ENCODE measurements around the gene ABCA3.

ABCA3 gene

DNA sequence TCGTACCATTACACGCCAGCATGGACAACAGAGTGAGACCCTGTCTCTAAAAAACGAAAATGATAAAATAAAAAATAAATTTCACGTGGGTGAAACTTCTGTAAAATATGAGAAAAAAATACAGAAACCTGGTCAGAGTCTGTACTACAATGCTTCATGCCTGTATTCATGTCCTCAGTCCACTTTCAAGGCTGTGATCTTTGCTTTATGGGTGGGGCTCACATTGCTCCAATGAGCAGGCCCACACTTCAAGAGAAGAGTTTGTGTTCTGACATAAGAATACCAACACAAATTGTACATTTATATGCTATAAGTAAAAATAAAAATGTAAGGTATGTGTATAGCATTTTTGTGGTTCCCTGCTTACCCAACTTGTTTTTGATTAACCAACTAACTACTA lies 32.2 kb upstream of the ABCA3 start:
- TF ChIP-seq FOXP2 (optimal IDR thresholded peaks at IDR 0.05; ENCODE audit: borderline replicate concordance, extremely low read depth, extremely low read length, insufficient read depth) = no peak
- TF ChIP-seq POLR2AphosphoS5 (IDR thresholded peaks at IDR 0.05; ENCODE audit: low read depth, low read length) = no peak
- TF ChIP-seq SIN3A (IDR thresholded peaks at IDR 0.05; ENCODE audit: borderline replicate concordance, insufficient read depth, low read length) = no peak
- TF ChIP-seq TAF1 (IDR thresholded peaks at IDR 0.05; ENCODE audit: borderline replicate concordance, insufficient read depth, low read length) = no peak
- TF ChIP-seq, protein P1, sequence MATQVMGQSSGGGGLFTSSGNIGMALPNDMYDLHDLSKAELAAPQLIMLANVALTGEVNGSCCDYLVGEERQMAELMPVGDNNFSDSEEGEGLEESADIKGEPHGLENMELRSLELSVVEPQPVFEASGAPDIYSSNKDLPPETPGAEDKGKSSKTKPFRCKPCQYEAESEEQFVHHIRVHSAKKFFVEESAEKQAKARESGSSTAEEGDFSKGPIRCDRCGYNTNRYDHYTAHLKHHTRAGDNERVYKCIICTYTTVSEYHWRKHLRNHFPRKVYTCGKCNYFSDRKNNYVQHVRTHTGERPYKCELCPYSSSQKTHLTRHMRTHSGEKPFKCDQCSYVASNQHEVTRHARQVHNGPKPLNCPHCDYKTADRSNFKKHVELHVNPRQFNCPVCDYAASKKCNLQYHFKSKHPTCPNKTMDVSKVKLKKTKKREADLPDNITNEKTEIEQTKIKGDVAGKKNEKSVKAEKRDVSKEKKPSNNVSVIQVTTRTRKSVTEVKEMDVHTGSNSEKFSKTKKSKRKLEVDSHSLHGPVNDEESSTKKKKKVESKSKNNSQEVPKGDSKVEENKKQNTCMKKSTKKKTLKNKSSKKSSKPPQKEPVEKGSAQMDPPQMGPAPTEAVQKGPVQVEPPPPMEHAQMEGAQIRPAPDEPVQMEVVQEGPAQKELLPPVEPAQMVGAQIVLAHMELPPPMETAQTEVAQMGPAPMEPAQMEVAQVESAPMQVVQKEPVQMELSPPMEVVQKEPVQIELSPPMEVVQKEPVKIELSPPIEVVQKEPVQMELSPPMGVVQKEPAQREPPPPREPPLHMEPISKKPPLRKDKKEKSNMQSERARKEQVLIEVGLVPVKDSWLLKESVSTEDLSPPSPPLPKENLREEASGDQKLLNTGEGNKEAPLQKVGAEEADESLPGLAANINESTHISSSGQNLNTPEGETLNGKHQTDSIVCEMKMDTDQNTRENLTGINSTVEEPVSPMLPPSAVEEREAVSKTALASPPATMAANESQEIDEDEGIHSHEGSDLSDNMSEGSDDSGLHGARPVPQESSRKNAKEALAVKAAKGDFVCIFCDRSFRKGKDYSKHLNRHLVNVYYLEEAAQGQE (IDR thresholded peaks at IDR 0.05; ENCODE audit: insufficient read depth in 1 of 2, low read depth in 2 of 2, low read length in 2 of 2) = no peak

DNA sequence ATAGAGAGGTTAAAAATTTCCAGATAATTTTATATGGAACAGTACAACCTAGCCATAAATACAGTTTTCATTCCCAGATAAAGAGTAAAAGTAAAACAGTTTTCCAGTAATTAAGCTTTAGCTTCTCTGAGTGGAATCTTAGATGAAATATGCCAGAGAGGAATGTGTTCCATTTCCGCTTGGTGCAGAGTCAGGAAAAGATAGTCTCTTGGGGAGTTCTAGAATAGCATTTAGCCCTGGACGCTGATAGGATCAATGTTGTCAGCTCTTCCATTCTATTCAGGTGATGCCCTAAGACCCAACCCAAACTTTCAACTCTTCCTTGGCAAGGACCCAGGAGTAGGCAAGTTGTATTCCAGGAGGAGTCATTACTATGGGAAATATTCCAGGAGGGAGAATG lies 30.9 kb upstream of the ABCA3 start:
- TF ChIP-seq FOXP2 (optimal IDR thresholded peaks at IDR 0.05; ENCODE audit: borderline replicate concordance, extremely low read depth, extremely low read length, insufficient read depth) = no peak
- TF ChIP-seq, protein P1 (IDR thresholded peaks at IDR 0.05; ENCODE audit: insufficient read depth in 1 of 2, low read depth in 2 of 2, low read length in 2 of 2) = no peak
- no peak for TF ChIP-seq POLR2AphosphoS5 (IDR thresholded peaks at IDR 0.05; ENCODE audit: low read depth, low read length)
- no peak for TF ChIP-seq TAF1 (IDR thresholded peaks at IDR 0.05; ENCODE audit: borderline replicate concordance, insufficient read depth, low read length)

DNA sequence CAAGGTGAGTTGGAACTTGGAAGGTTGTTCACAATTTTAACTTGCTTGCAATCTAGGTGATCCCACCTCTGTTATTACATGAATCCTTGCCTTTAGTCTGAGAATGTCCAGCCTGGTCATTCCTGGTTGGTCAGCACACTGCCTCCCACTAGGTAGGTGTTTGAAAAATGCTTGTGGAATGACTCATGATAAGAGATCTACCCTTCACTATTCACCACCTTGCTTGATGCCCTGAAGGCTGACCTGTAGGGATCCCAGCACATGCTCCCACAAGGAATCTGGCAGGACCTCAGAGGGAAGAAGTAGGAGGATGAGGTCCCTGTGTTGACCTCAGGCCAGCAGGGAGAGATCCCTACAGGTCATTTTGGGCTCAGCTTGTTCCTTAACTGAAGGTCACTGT lies 30.2 kb upstream of the ABCA3 start:
- TF ChIP-seq POLR2AphosphoS5 (IDR thresholded peaks at IDR 0.05; ENCODE audit: low read depth, low read length) = no peak
- no peak for TF ChIP-seq SIN3A (IDR thresholded peaks at IDR 0.05; ENCODE audit: borderline replicate concordance, insufficient read depth, low read length)
- no peak for TF ChIP-seq TAF1 (IDR thresholded peaks at IDR 0.05; ENCODE audit: borderline replicate concordance, insufficient read depth, low read length)

DNA sequence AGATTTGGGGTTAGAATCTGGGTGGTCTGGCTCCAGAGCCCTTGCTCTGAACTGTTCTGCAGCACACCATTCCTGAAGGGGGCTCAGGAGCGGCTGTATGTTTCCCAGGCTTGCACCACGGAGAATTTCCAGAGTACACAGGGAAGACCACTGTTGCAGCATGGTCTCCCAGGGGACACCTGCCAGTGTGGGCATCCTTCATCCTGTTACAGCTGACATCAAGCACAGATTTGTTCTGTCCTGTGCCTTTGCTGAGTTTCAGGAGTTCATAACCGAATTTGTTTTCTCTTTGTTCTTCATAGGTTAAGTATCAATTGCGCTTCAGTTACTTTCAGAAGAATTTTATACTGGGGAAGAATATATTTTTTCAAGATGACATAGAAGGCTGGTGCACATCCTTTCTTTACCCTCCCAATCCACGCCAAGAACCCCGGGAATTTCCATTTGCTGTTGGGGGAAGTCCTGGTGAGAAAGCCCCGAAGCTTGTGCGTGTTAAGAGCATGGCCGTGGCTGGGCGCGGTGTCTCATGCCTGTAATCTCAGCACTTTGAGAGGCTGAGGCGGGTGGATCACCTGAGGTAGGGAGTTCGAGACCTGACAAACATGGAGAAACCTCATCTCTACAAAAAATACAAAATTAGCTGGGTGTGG lies 26.3 kb upstream of the ABCA3 start:
- TF ChIP-seq POLR2AphosphoS5 (IDR thresholded peaks at IDR 0.05; ENCODE audit: low read depth, low read length) = no peak
- TF ChIP-seq FOXP2 (optimal IDR thresholded peaks at IDR 0.05; ENCODE audit: borderline replicate concordance, extremely low read depth, extremely low read length, insufficient read depth) = no peak
- no peak for TF ChIP-seq TAF1 (IDR thresholded peaks at IDR 0.05; ENCODE audit: borderline replicate concordance, insufficient read depth, low read length)

DNA sequence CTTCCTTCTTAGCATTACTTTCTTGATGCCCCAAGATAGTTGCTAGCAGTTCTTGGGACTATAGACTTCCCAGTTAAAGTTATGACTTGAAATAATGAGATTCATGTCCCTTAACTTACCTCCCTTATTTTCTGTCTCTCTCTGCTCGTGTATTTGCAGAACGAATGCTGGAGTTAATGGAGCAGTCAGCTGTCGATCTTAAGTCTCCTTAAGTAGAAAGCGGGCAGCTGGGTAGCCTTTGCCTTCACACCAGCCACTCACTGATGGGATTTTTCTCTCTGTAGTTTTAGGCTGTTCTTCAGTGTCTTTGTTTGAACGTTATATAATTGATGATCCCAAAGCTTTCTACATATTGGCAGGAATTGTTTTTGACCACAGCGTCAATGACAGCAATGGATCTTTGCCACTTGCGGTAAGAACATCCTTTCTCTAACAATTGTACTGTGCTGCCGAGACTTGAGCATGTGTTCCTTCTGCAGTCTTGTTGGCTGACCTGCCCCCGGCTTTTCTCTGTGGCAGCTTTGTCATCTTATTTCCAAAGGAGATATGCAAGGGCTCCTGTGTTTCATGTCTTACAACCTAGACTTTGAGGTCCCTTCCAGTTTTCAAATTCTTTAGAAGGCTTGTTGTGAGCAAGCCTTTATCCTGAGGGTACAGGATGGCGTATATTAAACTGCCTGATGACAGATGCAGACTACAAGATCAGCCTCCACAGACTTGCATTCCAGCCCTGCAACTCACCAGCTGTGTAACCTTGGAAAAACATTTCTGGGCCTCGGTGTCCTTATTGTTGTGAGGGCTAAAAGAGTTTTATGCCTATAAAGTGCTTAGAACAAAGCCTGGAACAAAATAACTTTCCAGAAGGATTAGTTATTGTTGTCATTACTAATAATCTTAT lies 25.1 kb upstream of the ABCA3 start:
- TF ChIP-seq TAF1 (IDR thresholded peaks at IDR 0.05; ENCODE audit: borderline replicate concordance, insufficient read depth, low read length) = no peak
- TF ChIP-seq, protein P1 (IDR thresholded peaks at IDR 0.05; ENCODE audit: insufficient read depth in 1 of 2, low read depth in 2 of 2, low read length in 2 of 2) = no peak
- TF ChIP-seq FOXP2 (optimal IDR thresholded peaks at IDR 0.05; ENCODE audit: borderline replicate concordance, extremely low read depth, extremely low read length, insufficient read depth) = no peak
- no peak for TF ChIP-seq POLR2AphosphoS5 (IDR thresholded peaks at IDR 0.05; ENCODE audit: low read depth, low read length)
- TF ChIP-seq SIN3A (IDR thresholded peaks at IDR 0.05; ENCODE audit: borderline replicate concordance, insufficient read depth, low read length) = no peak
